H4 (cell line): ENCODE measurements around the gene PGA3. TPM values are rescaled to one million over a fixed set of nuclear protein-coding genes. Genes with fewer than 3 reads are reported as not detected.
"Not testable (repeated sequence)": the region's sequence is repeated elsewhere in the genome, so short reads cannot be mapped to it uniquely, and the experiment has no call there.

Source experiments
- DNase-seq: peaks from one replicate; pipeline ENCODE4 v3.0.0-alpha.2; 2015; ENCODE audit warnings: low spot score
- total RNA-seq: library from RNA; depleted of rRNA; stranded (reverse); fragments of >200 nt; shearing (Covaris generic); gene quantifications from 2 replicates; pipeline ENCODE4 v1.2.3, GENCODE V29; 2014

The PGA3 gene
- total RNA-seq, 1 experiment from 2014 or later, result not detected

DNA sequence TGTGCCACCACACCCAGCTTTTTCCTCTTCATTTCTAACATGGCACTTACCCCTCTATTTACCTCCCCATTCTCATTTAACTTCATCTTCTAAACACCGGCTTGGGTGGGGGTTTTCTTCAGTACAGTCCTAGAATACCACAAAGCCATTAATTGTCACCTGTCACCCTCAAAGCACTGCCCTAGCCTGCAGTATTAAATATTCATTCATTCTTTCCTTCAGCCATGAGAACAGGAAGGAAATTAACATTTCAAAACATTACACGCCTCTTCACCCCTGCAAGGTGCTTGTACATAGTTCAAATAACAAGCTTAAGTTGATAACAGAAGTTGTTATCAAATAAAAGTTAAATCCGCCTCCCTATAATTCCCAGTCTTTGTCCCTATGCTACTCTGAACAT is 31.4 kb upstream of the PGA3 start:
- no peak for DNase-seq

DNA sequence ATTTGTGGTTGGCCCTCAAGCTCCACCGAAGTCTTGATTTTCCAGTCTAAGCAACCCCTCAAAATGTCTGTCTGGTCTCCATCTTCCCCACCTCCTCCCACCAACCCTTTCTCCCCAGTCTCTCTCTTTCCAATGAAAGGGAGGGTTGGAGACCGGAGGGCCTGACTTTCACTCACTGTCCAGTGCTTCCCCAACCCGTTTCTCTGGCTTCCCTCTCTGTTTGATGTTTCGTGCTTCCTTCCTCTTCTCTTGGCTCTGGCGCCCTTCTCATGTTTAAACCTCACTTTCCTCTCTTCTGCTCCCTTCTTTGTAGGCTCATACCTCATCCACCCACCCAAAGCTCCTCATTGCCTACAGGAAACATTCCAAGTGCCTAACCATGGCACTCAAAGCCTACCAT is 31.0 kb upstream of the PGA3 start:
- DNase-seq, result no peak

- DNase-seq, result no peak
Measured at GRCh38 chr11:61172888-61173287, 30.4 kb upstream of the PGA3 start.

DNA sequence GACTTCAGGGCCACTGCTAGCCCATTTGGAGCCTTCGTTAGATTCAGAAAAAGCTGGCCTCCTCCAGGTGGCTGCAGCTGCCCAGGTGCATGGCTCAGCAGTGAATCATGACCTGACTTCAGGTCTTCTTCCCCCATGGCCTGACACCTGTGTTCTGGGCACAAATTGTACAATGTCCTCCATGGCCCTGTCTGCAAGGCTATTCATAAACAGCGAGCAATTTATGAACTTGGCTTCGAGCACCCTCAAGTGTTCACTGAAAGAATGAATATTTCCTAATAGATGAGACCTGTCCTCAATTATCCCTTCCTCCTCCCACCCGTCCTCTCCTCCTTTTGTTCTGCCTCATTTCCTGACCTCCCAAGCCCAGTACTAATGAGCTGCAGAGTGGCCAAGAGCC is 29.9 kb upstream of the PGA3 start:
- no peak for DNase-seq

DNA sequence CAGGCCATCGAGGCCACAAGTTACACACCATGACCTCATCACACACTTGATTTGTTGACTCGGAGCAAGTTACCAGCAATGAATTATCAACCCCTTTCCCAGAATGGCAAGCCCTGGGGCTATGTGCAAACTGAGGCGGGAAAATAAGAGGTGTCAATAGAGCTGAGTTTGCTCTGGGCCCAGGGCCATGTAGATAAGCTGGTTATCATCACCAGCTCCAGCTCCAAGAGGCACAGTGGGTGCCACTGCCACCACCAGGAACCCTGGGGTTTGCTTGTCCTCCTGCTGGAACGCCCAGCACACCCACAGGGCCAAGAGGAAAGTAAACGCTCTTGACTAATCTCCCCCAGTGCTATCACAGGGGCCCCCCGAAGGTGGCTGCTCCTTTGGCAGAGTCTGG is 29.0 kb upstream of the PGA3 start:
- DNase-seq, result no peak

DNA sequence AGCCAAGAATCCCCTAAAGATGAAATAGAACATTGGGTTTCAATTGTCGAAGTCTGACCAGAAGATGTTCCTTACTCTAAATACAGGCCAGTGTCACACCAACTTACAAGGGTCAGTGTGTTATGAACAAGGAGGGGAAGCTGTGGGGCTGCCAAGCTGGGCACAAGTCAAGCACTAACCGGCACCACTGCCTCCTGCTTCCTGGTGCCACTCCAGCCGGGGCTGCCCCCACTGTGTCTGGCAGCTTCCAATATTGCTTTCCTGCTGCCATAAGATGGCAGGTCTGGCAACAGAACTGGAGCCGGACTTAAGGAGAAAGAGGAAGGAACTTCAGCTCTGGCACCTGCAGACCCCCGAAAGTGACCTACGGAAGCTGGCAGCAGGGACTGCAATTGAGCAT is 28.4 kb upstream of the PGA3 start:
- DNase-seq, result no peak

DNA sequence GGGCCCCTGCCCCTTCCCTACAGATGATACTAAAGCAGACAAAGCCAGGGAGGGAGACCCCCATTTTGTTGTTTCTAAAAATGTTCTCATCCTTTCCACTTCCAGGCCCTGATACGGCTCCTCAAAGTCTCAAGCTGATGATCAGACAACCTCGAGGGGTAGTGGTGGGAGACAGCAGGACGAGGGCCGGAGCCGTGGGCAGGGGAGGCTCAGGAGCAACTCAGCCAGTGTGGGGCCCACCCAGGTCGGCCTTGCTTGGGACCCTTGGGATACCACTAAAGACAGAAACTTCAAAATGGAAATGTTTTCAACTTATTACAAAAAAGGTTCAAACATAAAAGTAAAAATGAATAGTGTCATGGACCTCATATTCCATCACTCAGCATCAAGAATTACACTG is 26.9 kb upstream of the PGA3 start:
- DNase-seq, result no peak

DNA sequence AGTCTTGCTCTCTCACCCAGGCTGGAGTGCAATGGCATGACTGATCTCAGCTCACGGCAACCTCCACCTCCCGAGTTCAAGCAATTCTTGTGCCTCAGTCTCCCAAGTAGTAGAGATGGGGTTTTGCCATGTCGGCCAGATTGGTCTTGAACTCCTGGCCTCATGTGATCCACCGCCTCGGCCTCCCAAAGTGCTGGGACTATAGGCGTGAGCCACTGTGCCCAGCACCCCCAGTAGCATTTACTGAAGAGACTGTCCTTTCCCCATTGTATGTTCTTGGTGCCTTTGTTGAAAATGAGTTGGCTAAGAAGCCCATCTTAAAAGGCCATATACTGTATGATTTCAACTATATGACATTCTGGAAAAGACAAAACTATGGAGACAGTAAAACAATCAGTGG is 23.1 kb upstream of the PGA3 start:
- DNase-seq, result not testable (repeated sequence)

DNA sequence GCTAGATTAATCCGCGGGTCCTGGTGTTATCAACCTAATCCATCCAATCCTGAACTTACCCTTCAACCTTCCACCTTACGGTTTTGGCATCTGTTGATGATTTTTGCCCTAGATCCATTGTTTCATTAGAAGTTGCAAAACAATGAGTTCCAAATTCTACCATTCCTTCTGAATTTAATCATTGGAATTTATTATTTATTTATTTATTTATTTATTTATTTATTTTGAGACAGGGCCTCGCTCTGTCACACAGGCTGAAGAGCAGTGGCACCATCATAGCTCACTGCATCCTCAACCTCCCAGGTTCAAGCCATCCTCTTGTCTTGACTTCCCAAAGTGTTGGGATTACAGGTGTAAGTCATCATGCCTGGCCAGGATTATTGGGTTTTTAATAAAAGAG is 21.8 kb upstream of the PGA3 start:
- DNase-seq, result no peak

DNA sequence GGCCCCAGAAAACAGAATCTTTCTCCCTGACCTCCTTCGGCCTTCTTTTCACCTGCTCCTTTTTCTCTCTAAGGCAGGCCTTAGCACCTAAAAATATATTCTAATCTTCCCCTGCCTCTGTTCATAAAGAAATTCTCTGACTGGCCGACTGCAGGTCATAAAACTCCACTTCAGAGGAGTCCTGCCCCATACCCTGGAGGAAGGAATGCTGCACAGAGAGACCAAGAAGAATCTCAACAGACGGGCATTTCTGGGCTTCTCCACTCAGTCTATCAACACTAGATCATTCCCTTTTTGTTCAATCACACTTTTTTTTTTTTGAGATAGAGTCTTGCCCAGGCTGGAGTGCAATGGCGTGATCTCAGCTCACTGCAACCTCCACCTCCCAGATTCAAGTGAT is 19.7 kb upstream of the PGA3 start:
- DNase-seq, result no peak

- no peak for DNase-seq
Measured at GRCh38 chr11:61186504-61186903, 16.8 kb upstream of the PGA3 start.

GRCh38 chr11:61187505-61188130 is 15.7 kb upstream of the PGA3 start:
- peak; percentile 71 for DNase-seq

DNA sequence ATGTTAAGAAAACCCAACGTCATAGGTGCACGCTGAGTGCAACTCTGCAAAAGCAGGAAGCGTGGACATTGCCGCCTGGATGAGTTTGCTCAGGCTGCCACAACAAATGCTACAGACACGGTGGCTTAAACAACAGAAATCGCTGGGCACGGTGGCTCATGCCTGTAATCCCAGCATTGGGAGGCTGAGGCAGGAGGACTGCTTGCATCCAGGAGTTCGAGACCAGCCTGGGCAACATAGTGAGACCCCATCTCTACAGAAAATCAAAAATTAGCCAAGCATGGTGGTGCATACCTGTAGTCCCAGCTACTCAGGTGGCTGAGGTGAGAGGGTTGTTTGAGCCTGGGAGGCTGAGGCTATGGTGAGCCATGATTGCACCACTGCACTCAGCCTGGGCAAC is 13.4 kb upstream of the PGA3 start:
- no peak for DNase-seq

- no peak for DNase-seq
Measured at GRCh38 chr11:61193596-61193995, 9.7 kb upstream of the PGA3 start.

- no peak for DNase-seq
Measured at GRCh38 chr11:61194169-61194671, 9.1 kb upstream of the PGA3 start.

- DNase-seq, result no peak
Measured at GRCh38 chr11:61194981-61195695, 8.2 kb upstream of the PGA3 start.

DNA sequence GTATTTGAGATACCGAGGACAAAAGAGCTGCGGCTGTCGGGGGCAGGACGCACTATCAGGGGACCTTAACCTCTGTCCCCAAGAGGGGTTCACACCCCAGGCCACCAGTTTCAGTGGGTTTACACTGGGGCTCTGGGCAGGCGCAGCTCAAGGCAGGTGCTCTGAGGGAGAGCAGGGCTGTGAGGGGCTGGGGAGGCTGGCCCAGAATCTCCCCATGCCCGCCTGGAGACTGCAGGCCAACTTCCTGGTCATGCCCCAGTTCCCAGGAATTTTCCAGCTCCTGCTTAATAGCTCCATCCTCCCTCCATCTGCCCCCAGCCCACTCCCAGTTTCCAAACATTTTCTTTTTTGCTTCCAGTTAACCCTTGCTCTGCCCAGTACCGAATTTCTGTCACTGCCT is 7.6 kb upstream of the PGA3 start:
- no peak for DNase-seq

DNA sequence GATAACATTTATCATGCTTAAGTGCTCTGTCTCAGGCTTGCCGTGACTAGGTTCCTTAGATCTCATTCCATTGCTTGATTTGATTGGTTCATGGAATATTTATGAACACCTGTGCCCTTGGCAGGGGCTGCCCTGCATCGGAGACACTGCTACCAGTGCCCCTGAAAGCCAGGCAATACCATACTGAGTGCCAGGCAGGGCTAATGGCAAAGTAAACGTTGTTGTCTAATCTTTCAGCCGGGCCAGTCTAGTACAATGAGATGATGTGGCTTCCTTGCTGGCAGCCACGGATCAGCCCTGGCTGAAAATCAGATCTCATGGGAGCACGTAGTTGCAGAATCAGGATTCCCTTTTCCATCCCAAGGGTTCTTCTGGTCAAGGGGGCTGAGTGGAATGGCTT is 5.0 kb upstream of the PGA3 start:
- DNase-seq, result no peak

- DNase-seq, result no peak
Measured at GRCh38 chr11:61198948-61199523, 4.3 kb upstream of the PGA3 start.

GRCh38 chr11:61201476-61201875 is 1.8 kb upstream of the PGA3 start:
- no peak for DNase-seq

DNA sequence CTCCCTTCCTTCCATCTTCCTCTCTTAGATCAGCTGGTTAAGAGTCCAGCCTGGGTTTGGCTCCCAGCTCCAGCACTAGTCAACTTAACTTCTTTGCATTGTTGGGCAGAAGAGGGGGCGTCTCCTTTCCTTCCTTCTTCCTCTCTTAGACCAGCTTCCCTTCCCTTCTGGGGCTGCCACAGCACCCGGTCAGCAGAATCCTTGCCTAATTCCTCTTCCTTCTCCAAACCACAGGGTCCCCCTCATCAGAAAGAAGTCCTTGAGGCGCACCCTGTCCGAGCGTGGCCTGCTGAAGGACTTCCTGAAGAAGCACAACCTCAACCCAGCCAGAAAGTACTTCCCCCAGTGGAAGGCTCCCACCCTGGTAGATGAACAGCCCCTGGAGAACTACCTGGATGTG is 558 bp downstream of the PGA3 start:
- DNase-seq, result not testable (repeated sequence)

DNA sequence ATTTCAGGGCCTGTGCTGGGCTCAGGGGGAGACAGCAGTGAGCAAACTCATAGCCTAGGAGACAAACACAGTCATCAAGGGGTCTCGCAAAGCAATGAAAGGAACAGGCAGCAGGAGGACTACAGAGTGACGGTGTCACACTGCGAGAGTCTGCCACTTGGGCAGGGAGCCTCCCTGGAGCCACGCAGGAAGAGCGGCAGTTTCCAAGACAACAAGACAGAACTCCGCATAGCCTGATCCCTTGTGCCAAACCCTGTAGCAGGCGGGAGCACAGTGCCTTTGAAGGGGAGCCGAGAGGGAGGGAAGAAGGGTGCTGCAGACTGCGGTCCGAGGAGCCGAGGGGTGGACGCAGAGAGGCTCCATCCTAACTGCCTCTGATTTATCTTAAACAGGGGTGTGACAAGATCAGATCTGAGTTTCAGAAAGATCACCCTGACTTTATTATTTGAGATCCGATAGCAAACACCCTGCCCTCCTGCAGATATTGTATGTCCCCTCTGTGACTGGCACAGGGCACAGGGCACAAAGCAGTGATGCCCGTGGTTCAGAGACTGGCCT is 1.3 kb downstream of the PGA3 start:
- DNase-seq, result not testable (repeated sequence)
